GM19372 (cell line): ENCODE data around the gene CCDC134.
"Not testable (repeated sequence)": the region's sequence is repeated elsewhere in the genome, so short reads cannot be mapped to it uniquely, and the experiment has no call there.

Experiments used
- ATAC-seq: cut with Tn5 transposase; IDR thresholded peaks from one replicate; pipeline ENCODE4 v1.9.1; 2021; ENCODE audit warnings: mild to moderate bottlenecking, low read depth, moderate library complexity; ENCODE audit not compliant: unreplicated experiment

The CCDC134 gene

DNA sequence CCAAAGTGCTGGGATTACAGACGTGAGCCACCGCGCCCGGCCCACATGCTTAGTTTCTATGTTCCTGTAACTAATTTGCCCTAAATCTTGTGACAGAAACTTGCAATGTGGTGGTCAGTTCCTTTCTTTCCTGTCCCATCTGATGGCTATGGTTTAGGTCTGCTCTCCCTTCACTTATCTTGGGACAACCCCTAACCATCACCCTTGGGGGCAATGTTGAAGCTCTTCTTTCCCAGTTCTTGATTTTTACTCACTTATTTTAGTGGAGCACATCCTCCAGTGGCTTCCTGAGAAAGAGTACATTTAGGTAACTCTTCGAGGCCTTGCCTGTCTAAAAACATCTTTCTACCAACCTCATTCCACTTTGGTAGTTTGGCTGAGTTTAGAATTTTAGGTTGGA, 39.7 kb downstream of the CCDC134 start:
- ATAC-seq: no peak

DNA sequence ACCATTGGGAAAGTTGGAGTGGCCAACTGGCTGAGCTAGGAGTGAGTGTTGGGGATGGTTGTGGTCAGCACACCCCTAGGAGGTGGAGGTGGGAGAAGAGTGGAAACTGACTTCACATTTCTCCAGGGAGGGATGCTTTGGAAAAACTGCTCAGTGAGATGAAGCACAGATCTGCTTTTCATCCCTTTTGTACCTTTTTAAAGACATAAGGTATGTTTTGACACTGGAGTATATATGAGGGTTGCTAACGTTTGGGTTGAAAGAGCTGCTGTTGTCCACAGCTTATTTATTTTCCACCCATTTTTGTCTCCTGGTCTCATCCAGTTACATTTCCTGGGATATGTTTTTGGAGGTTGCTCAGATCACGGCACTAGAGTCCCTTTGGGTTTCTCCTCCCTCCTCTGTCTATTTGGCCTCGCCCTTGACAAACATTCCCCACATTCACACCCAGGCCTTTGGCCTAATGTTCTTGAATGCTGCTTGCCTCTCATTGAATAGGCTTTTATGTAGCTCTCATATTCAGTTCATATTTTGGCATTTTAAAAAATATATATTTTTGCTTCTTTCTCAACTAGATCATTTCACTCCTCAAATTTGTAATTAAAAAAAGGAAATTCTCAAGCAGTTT, 40.7 kb downstream of the CCDC134 start:
- ATAC-seq: no peak

GRCh38 chr22:41842996-41843970, 42.8 kb downstream of the CCDC134 start:
- ATAC-seq: no peak

GRCh38 chr22:41844036-41844435, 43.6 kb downstream of the CCDC134 start:
- ATAC-seq: no peak

DNA sequence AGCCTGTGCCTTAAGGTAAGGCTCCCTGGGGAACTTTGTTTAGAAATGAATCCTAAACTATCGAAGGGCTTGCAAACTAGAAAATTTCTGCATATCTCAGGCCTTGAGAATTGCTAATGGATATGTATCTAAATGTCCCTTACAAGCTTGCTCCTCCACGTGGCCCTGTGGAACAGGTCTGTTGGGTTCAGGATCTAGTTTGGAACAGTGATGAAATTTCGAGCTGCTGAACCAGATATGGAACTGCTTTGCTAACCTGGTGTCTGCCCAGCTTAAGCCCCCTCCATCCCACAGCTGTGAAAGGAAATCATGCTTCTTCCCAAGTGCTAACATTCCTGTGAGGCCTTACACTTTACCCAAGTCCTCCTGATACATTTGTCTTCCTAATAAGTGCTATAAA, 44.0 kb downstream of the CCDC134 start:
- no peak for ATAC-seq

DNA sequence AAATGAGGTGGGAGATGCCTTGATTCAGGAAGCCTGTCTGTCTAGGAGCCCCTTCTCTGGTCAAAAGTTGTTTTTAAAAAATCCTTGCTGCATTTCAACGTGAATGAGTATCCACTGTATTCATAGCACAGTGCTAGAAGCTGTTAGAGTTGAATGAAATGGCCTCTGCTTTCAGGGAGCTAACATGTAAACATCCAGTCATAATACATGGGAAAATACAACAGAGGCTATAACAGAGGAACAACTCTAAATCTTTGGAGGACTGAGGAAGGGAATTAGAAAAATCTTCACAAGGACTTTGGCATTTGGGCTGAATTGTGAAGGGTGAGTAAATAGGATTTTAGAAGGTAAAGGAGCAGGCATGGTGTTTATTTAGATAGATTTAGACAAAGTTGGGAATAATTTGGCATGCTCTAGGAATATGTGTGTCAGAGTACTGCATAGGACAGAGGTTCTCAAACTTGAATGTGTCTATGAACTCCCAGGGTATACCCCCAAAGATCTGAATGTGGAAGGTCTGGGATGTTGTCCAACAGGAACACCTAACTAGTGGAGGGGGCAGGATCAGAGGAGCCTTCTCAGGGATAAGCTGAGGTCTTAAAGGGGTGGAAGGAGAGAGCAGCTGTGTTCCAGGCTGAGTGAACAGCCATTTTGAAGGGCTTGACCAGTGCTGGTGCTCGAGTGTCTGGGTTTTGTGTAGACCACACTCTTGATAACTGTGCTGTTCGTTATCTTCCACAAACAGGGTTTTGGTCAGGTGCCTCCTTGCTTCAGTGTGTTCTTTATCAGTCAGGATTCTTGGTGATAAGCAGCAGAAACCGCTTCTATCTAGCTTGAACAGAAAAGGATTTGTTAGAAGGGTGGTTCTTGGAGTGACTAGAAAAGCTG, 45.1 kb downstream of the CCDC134 start:
- ATAC-seq: no peak

- ATAC-seq: no peak
Measured at GRCh38 chr22:41846268-41846987, 45.9 kb downstream of the CCDC134 start.

DNA sequence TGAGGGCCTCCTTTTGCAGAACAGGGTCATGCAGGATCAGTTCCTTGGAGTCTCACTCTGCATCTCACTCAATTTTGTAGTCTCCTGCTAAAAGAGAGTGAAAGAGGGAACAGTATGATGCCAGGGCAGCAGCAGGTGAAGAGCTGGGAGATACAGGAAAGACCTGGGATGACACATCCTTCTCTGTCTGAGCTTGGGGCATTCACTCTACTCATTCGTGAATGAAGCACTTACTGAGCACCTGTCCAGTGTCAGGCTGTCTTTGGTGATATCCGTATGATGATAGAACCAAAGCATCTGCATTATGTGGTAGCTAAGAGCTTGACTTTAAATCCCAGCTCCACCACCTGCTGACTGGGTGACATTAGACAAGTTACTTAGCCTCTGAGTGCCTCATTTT, 46.8 kb downstream of the CCDC134 start:
- no peak for ATAC-seq

DNA sequence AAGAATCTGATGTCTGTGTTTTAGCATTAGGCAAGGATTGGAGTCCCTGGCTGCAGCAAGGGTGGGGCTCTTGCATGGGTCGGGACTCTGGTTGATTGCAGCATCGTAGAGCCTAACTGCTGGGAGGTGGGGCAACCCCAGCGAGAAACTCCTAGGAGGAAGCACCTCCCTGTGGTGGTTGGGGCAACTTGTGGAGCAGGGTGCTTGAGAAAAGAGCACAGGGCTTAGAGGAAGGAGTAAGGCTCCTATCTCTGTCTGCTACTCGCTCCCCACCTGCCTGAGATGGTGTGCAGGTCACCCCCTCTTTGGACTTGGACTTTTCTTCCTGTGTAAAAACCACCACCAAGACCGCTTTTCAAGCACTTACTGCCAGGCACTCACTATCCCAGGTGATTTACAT, 48.0 kb downstream of the CCDC134 start:
- no peak for ATAC-seq

- ATAC-seq: no peak
Measured at GRCh38 chr22:41856469-41856868, 56.0 kb downstream of the CCDC134 start.

GRCh38 chr22:41857155-41857859, 56.8 kb downstream of the CCDC134 start:
- no peak for ATAC-seq

GRCh38 chr22:41857860-41858199, 57.4 kb downstream of the CCDC134 start:
- ATAC-seq: no peak

GRCh38 chr22:41862160-41862529, 61.7 kb downstream of the CCDC134 start:
- no peak for ATAC-seq

DNA sequence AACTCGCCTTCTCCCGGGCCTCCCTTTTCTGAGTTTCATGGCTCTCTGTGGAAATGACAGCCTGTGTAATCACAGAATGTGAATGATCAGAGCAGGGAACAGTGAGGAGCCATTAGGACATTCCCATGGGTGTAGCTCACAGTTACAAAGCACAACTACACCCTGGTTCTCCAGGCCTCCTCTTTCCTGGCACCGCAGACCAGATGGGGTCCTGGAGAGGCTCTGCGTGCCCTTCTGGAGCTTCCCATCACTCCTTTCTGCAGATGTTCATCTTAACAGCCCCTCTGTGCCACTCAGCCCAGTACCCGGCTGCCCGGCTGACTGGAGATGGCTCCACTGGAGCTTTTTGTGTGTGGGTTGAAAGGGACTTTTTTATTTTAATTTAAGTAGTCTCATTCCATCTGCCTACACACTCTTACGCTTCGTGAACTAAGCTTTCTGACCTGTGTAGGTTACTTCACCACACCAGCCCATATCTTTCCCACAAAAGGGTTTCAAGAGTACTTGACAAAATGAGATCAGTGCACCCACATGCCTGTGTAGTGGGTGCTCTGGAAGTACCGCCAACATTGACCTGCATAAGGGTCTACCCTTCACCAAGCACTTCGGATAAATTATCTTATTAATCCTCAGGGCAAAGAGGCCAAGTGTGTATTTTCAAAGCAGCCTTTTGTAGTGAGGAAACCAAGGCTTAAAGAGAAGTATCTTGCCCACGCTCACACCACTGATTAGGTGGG, 62.2 kb downstream of the CCDC134 start:
- peak; percentile 72 for ATAC-seq

GRCh38 chr22:41863472-41863871, 63.0 kb downstream of the CCDC134 start:
- no peak for ATAC-seq

GRCh38 chr22:41868556-41868955, 68.1 kb downstream of the CCDC134 start:
- ATAC-seq: no peak

DNA sequence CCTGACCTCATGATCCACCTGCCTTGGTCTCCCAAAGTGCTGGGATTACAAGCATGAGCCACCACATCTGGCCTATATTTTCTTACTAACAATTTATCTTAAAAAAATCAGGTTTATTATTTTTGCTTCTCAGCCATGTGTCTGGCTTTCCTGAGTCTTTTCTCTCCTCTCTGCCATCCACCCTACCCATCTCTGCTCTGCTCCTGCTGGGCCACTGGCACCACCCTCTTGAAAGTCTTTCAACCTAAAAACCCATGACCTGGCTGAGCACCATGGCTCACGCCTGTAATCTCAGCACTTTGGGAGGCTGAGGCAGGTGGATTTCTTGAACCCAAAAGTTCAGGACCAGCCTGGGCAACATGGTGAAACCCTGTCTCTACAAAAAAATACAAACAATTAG, 69.6 kb downstream of the CCDC134 start:
- not testable (repeated sequence) for ATAC-seq

- ATAC-seq: no peak
Measured at GRCh38 chr22:41870786-41871185, 70.3 kb downstream of the CCDC134 start.

DNA sequence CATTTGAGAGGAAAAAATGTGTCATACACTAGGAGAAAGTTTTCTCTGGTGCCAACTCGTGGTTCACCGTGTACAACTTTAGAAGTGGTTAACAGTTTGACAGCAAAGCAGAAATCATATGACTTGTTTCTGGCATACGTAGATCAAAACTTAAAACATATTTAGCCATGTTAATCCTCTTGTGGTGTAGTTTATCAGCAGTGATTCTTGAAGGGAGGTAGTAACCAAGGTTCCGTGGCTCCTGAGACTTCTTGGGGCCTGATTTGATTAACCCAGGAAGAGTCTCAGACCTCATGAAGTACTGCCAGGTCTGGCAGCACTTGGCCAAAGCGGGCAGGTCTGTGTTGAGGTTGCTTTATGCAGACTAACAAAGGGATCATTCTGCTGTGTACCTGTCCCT, 72.9 kb downstream of the CCDC134 start:
- no peak for ATAC-seq
